Prostate gland (tissue), 2 donors: ENCODE results near the gene SLC12A6.

Experiments used
- CTCF ChIP-seq, 4 experiments: fragments of 200-600 bp in 2 of 4; fragments of 450-650 bp in 2 of 4; sonication (generic) in 2 of 4; IDR thresholded peaks; 1 replicate in 3 of 4; 2 replicates in 1 of 4; pipeline ENCODE4 v1.5.1; 2016 to 2019; ENCODE audit warnings: antibody characterized with exemption in 4 of 4, mild to moderate bottlenecking in 2 of 4, moderate library complexity in 2 of 4
- POLR2A ChIP-seq: fragments of 450-650 bp; IDR thresholded peaks from one replicate; pipeline ENCODE4 v1.6.1; 2016; ENCODE audit warnings: antibody characterized with exemption, mild to moderate bottlenecking
- POLR2AphosphoS5 ChIP-seq: sonication (generic); formaldehyde crosslinking; IDR thresholded peaks from one replicate; pipeline ENCODE4 v1.6.1; 2017; ENCODE audit warnings: antibody characterized with exemption

- TF ChIP-seq CTCF (IDR thresholded peaks at IDR 0.05) (no peak), POLR2AphosphoS5 (no peak), POLR2A (no peak)
These were observed 27.7 kb upstream of the SLC12A6 start for GRCh38 chr15:34365091-34365825.
